Mucosa of gallbladder (tissue), 1 donor: Measurements from ENCODE around the gene CDC42EP3. TPM values are rescaled to one million over a fixed set of nuclear protein-coding genes. Genes with fewer than 3 reads are reported as not detected.

Source experiments
- DNase-seq: peaks from one replicate; pipeline ENCODE4 v3.0.0-alpha.2; 2020; ENCODE audit warnings: low spot score
- total RNA-seq: library from RNA; stranded (reverse); gene quantifications from one replicate; pipeline ENCODE4 v1.2.1, GENCODE V29; 2021
- donor health status: DM: no; HTN: no; CAD: no.

CDC42EP3 gene
- total RNA-seq, 1 donor from 2014 or later: 12.6 TPM

GRCh38 chr2:37636381-37637066 lies 34.9 kb downstream of the CDC42EP3 start:
- no peak for DNase-seq

- DNase-seq: peak; percentile 30
Observed at GRCh38 chr2:37635504-37636380, 35.7 kb downstream of the CDC42EP3 start.

GRCh38 chr2:37634914-37635503 lies 36.4 kb downstream of the CDC42EP3 start:
- no peak for DNase-seq

- no peak for DNase-seq
Observed at GRCh38 chr2:37633845-37634244, 37.6 kb downstream of the CDC42EP3 start.

GRCh38 chr2:37633234-37633633 lies 38.2 kb downstream of the CDC42EP3 start:
- no peak for DNase-seq

- DNase-seq: no peak
Observed at GRCh38 chr2:37632310-37632709, 39.1 kb downstream of the CDC42EP3 start.

GRCh38 chr2:37631698-37632097 lies 39.7 kb downstream of the CDC42EP3 start:
- no peak for DNase-seq

- no peak for DNase-seq
Observed at GRCh38 chr2:37631292-37631691, 40.1 kb downstream of the CDC42EP3 start.

GRCh38 chr2:37630776-37631175 lies 40.7 kb downstream of the CDC42EP3 start:
- DNase-seq: no peak

- no peak for DNase-seq
Observed at GRCh38 chr2:37630301-37630700, 41.1 kb downstream of the CDC42EP3 start.

- no peak for DNase-seq
Observed at GRCh38 chr2:37629529-37629928, 41.9 kb downstream of the CDC42EP3 start.

- no peak for DNase-seq
Observed at GRCh38 chr2:37627710-37628109, 43.7 kb downstream of the CDC42EP3 start.

- no peak for DNase-seq
Observed at GRCh38 chr2:37625796-37626571, 45.5 kb downstream of the CDC42EP3 start.

- no peak for DNase-seq
Observed at GRCh38 chr2:37625156-37625555, 46.3 kb downstream of the CDC42EP3 start.

GRCh38 chr2:37623971-37624900 lies 47.2 kb downstream of the CDC42EP3 start:
- no peak for DNase-seq

GRCh38 chr2:37623406-37623805 lies 48.0 kb downstream of the CDC42EP3 start:
- DNase-seq: no peak

- DNase-seq: no peak
Observed at GRCh38 chr2:37622450-37623100, 48.9 kb downstream of the CDC42EP3 start.

GRCh38 chr2:37621199-37621598 lies 50.2 kb downstream of the CDC42EP3 start:
- no peak for DNase-seq

- DNase-seq: no peak
Observed at GRCh38 chr2:37619959-37620300, 51.5 kb downstream of the CDC42EP3 start.

- no peak for DNase-seq
Observed at GRCh38 chr2:37619230-37619958, 52.0 kb downstream of the CDC42EP3 start.
